ENCODE data around the gene CNKSR3. TPM values are rescaled to one million over a fixed set of nuclear protein-coding genes. Genes with fewer than 3 reads are reported as not detected.

CNKSR3 gene
- total RNA-seq, 6 experiments from 2014 or later, result 15.3 to 21.7 (median 18.7) TPM

DNA sequence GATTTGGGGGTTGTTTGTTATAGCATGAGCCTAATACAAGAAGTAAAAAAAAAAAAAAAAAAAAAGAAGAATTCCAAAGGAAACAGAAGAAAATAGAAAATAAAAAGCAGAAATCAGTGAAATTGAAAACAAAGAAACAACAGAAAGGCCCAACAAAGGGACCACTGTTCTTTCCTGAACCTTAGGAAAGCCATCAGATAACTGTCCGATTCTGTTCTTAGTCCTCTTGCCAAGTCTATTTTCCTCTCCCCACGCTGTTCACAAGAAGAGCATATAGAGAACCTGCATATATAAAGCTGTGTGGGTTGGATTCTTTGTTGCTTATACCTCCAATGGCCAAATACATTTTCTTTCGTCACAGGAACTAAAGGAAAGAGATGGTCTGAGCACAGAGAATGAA lies 115.9 kb downstream of the CNKSR3 start:
- Mint-ChIP-seq H3K36me3 (ENCODE audit: low read depth) (peaks cover 16% of the 10 kb centered on the region), H3K4me3 (no peak overlapping the region), H3K9me3 (peaks cover 5% of the 10 kb centered on the region), H3K27me3 (ENCODE audit: insufficient read depth) (no peaks in the 10 kb centered on the region; the same call in 1 of the 2 replicates), H3K4me1 (ENCODE audit: low read depth) (peaks cover 35% of the 10 kb centered on the region), H3K27ac (no peak overlapping the region)
- no peak for DNase-seq
- TF ChIP-seq, protein P1, sequence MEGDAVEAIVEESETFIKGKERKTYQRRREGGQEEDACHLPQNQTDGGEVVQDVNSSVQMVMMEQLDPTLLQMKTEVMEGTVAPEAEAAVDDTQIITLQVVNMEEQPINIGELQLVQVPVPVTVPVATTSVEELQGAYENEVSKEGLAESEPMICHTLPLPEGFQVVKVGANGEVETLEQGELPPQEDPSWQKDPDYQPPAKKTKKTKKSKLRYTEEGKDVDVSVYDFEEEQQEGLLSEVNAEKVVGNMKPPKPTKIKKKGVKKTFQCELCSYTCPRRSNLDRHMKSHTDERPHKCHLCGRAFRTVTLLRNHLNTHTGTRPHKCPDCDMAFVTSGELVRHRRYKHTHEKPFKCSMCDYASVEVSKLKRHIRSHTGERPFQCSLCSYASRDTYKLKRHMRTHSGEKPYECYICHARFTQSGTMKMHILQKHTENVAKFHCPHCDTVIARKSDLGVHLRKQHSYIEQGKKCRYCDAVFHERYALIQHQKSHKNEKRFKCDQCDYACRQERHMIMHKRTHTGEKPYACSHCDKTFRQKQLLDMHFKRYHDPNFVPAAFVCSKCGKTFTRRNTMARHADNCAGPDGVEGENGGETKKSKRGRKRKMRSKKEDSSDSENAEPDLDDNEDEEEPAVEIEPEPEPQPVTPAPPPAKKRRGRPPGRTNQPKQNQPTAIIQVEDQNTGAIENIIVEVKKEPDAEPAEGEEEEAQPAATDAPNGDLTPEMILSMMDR (IDR thresholded peaks at IDR 0.05), result no peak

GRCh38 chr6:154390034-154390433 lies 120.5 kb downstream of the CNKSR3 start:
- Mint-ChIP-seq H3K27ac (no peak overlapping the region), H3K36me3 (ENCODE audit: low read depth) (peaks cover 22% of the 10 kb centered on the region), H3K4me3 (no peak overlapping the region), H3K4me1 (ENCODE audit: low read depth) (peaks cover 63% of the 10 kb centered on the region), H3K27me3 (ENCODE audit: insufficient read depth) (peaks cover 3% of the 10 kb centered on the region), H3K9me3 (peaks cover 19% of the 10 kb centered on the region)
- no peak for DNase-seq
- TF ChIP-seq, protein P1 (IDR thresholded peaks at IDR 0.05), result no peak

- Mint-ChIP-seq H3K36me3 (ENCODE audit: low read depth) (peaks cover 22% of the 10 kb centered on the region), H3K4me3 (no peak overlapping the region; the same call in 1 of the 2 replicates), H3K9me3 (peaks cover 19% of the 10 kb centered on the region), H3K27ac (peak overlapping the region; percentile 23; the same call in 1 of the 2 replicates), H3K4me1 (ENCODE audit: low read depth) (peaks cover 66% of the 10 kb centered on the region), H3K27me3 (ENCODE audit: insufficient read depth) (peaks cover 3% of the 10 kb centered on the region)
- DNase-seq, result no peak
- TF ChIP-seq, protein P1 (IDR thresholded peaks at IDR 0.05), result no peak
Observed at GRCh38 chr6:154388803-154389202, 121.7 kb downstream of the CNKSR3 start.

GRCh38 chr6:154386848-154387717 lies 123.4 kb downstream of the CNKSR3 start:
- Mint-ChIP-seq H3K27me3 (ENCODE audit: insufficient read depth) (peaks cover 3% of the 10 kb centered on the region), H3K4me3 (peak overlapping the region; percentile 67), H3K36me3 (ENCODE audit: low read depth) (peaks cover 29% of the 10 kb centered on the region), H3K27ac (peak overlapping the region; percentile 80), H3K4me1 (ENCODE audit: low read depth) (peaks cover 60% of the 10 kb centered on the region), H3K9me3 (peaks cover 23% of the 10 kb centered on the region)
- peak; percentile 87 for DNase-seq
- TF ChIP-seq, protein P1 (IDR thresholded peaks at IDR 0.05), result no peak

DNA sequence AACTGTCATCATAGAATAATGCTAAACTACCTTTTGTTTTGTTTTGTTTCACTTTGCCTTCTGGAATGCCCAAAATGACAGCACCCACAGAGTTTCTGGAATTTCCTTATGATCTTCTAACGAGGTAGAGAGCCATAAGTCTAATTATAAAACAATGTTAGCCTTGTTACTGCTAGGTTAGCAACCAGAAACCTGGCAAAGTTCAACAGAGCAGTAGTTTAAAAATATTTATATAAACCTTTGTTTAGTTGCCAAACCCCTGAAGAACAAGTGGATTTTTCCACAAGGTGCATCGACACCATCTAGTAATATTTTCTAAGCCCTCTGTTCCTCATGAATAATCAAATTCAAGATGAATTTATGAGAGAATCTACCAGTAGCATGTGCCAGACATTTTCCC lies 126.3 kb downstream of the CNKSR3 start:
- peaks cover 3% of the 10 kb centered on the region for H3K27me3 Mint-ChIP-seq (ENCODE audit: insufficient read depth)
- H3K4me1 Mint-ChIP-seq (ENCODE audit: low read depth), result peaks cover 47% of the 10 kb centered on the region
- TF ChIP-seq, protein P1 (IDR thresholded peaks at IDR 0.05), result no peak
- H3K9me3 Mint-ChIP-seq, result peaks cover 14% of the 10 kb centered on the region
- H3K4me3 Mint-ChIP-seq, result no peak overlapping the region
- DNase-seq, result no peak
- no peak overlapping the region for H3K27ac Mint-ChIP-seq
- H3K36me3 Mint-ChIP-seq (ENCODE audit: low read depth), result peaks cover 20% of the 10 kb centered on the region
